GM12878 (cell line): ENCODE measurements around the gene C1QL1. TPM values are rescaled to one million over a fixed set of nuclear protein-coding genes. Genes with fewer than 3 reads are reported as not detected.

ENCODE experiments used
- ATAC-seq: fragments of 200-7000 bp; cut with Tn5 transposase; 3 replicates; pipeline ENCODE4 v1.9.1; 2020; ENCODE audit warnings: mild to moderate bottlenecking, moderate library complexity
- BruUV-seq: library from RNA; stranded (reverse); fragments of 400-500 nt; replicated peaks from 2 replicates; lab custom pipeline; 2021; lab: Mats Ljungman, UMichigan
- CTCF ChIA-PET: fragments of 300-600 bp; sonication (Branson Sonifier 250); formaldehyde crosslinking; extraction: SDS; loops from one replicate; lab custom pipeline; 2021; ENCODE audit warnings: inconsistent platforms; lab: Yijun Ruan, JAX
- POLR2A ChIA-PET: fragments of 350-600 bp; formaldehyde crosslinking; extraction: SDS; loops from one replicate; lab custom pipeline; 2021; ENCODE audit warnings: inconsistent platforms; lab: Charles Lee
- RAD21 ChIA-PET: fragments of 300-600 bp; sonication (Branson Sonifier 250); formaldehyde crosslinking; loops from one replicate; lab custom pipeline; 2023; ENCODE audit warnings: antibody characterized with exemption; ENCODE audit not compliant: unreplicated experiment; lab: Charles Lee
- SMC1A ChIA-PET: fragments of 300-600 bp; sonication (Branson Sonifier 250); formaldehyde crosslinking; loops from one replicate; lab custom pipeline; 2023; ENCODE audit not compliant: unreplicated experiment, uncharacterized antibody; lab: Charles Lee
- DNase-seq: peaks from one replicate; pipeline ENCODE4 v3.0.0-alpha.2; 2011; ENCODE audit warnings: low read depth, low spot score
- FAIRE-seq: peaks from 3 replicates; lab custom pipeline; 2011; peaks lifted over from hg19 to GRCh38; lab: Jason Lieb, UNC
- H2AFZ ChIP-seq: 2 replicates; pipeline ENCODE4 v1.6.0; 2011; ENCODE audit warnings: low read depth, low read length, control low read depth; ENCODE audit not compliant: control insufficient read depth
- H3K27ac ChIP-seq: 2 replicates; pipeline ENCODE4 v1.5.1; 2011; ENCODE audit warnings: control low read depth; ENCODE audit not compliant: control insufficient read depth, insufficient read depth
- H3K27me3 ChIP-seq, 2 experiments: replicated peaks in 1 of 2; 2 replicates each; pipeline versions ENCODE4 v1.6.0 to v1.6.1; 2011; ENCODE audit warnings: low read length in 1 of 2; ENCODE audit not compliant: control insufficient read depth in 2 of 2, insufficient read depth in 2 of 2
- H3K36me3 ChIP-seq, 2 experiments: 2 replicates each; pipeline ENCODE4 v1.5.1; 2011; ENCODE audit warnings: low read length in 1 of 2; ENCODE audit not compliant: control insufficient read depth in 2 of 2, insufficient read depth in 2 of 2
- H3K4me1 ChIP-seq: 2 replicates; pipeline ENCODE4 v1.6.1; 2011; ENCODE audit warnings: mild to moderate bottlenecking, low read length, moderate library complexity, mixed read lengths; ENCODE audit not compliant: control insufficient read depth, insufficient read depth
- H3K4me2 ChIP-seq: 2 replicates; pipeline ENCODE4 v1.6.0; 2011; ENCODE audit warnings: control low read depth; ENCODE audit not compliant: control insufficient read depth, insufficient read depth
- H3K4me3 ChIP-seq: fragments of 200-600 bp; sonication (generic); 2 replicates; pipeline ENCODE4 v1.5.1; 2016
- H3K79me2 ChIP-seq: 2 replicates; pipeline ENCODE4 v1.6.0; 2011; ENCODE audit warnings: low read length; ENCODE audit not compliant: control insufficient read depth, insufficient read depth
- H3K9ac ChIP-seq: 2 replicates; pipeline ENCODE4 v1.8.0; 2011; ENCODE audit warnings: low read length, control low read depth, mixed read lengths; ENCODE audit not compliant: control insufficient read depth, insufficient read depth
- H3K9me3 ChIP-seq: replicated peaks from 3 replicates; pipeline ENCODE4 v1.5.1; 2011; ENCODE audit warnings: mild to moderate bottlenecking, low read length; ENCODE audit not compliant: control insufficient read depth, insufficient read depth
- H4K20me1 ChIP-seq: 2 replicates; pipeline ENCODE4 v1.6.0; 2011; ENCODE audit not compliant: control insufficient read depth, insufficient read depth
- FOXM1 ChIP-seq: IDR thresholded peaks from 2 replicates; pipeline ENCODE4 v1.6.1; 2012; ENCODE audit warnings: low read depth, mild to moderate bottlenecking, inconsistent platforms, low read length, moderate library complexity
- HCFC1 ChIP-seq: fragments of 150-350 bp; IDR thresholded peaks from 2 replicates; pipeline ENCODE4 v1.6.1; 2014; ENCODE audit warnings: low read length
- HDAC6 ChIP-seq: fragments of 200-600 bp; sonication (generic); IDR thresholded peaks from one replicate; pipeline ENCODE4 v1.8.0; 2017; ENCODE audit warnings: antibody characterized with exemption; ENCODE audit not compliant: unreplicated experiment
- IRF4 ChIP-seq: IDR thresholded peaks from 2 replicates; pipeline ENCODE4 v1.6.1; 2011; ENCODE audit warnings: low read depth, low read length
- JUNB ChIP-seq: IDR thresholded peaks from 2 replicates; pipeline ENCODE4 v1.6.1; 2016; ENCODE audit warnings: antibody characterized with exemption, mild to moderate bottlenecking
- NFXL1 ChIP-seq: fragments of 450-650 bp; IDR thresholded peaks from 2 replicates; pipeline ENCODE4 v1.6.1; 2017; ENCODE audit warnings: antibody characterized with exemption, mild to moderate bottlenecking, borderline replicate concordance
- WGBS: methylation state at CpG from one replicate; pipeline ENCODE4 v1.1.6; 2016; ENCODE audit warnings: low lambda C conversion rate; ENCODE audit not compliant: insufficient replicate concordance, insufficient coverage; ENCODE audit errors: missing lambda C conversion rate; 5-methylcytosine and 5-hydroxymethylcytosine counted together
- in situ Hi-C: fragments of 300-500 bp; cut with MboI; formaldehyde crosslinking; loops from 9 replicates; pipeline ENCODE4 v1.14.3; 2018; ENCODE audit warnings: mixed read lengths
- intact Hi-C: fragments of 100-400 bp; cut with micrococcal nuclease; formaldehyde crosslinking; loops from one replicate; pipeline ENCODE4 v1.14.2; 2022; ENCODE audit not compliant: unreplicated experiment
- polyA plus RNA-seq, 11 experiments: library from polyadenylated mRNA; depleted of rRNA in 4 of 11; unstranded in 6 of 11; stranded (reverse) in 5 of 11; fragments of >200 nt; fragmentation: Nextera tagmentation in 4 of 11; fragmentation: Illumina TruSeq in 1 of 11; extraction: Ambion mirVana in 4 of 11; extraction: Trizol in 1 of 11; gene quantifications; 1 replicate in 1 of 11; 2 replicates in 10 of 11; pipeline versions ENCODE4 v1.2.1 to v1.2.3, GENCODE V29; 2011 to 2016; ENCODE audit warnings: inconsistent platforms in 2 of 11, missing spikeins in 2 of 11, low read depth in 1 of 11
- total RNA-seq, 4 experiments: library from RNA; depleted of rRNA in 3 of 4; stranded (reverse); fragments of >200 nt in 3 of 4; fragmentation: Illumina TruSeq in 1 of 4; extraction: Trizol in 1 of 4; gene quantifications; 2 replicates each; pipeline versions ENCODE4 v1.2.1 to v1.2.3, GENCODE V29; 2013 to 2021
- TF ChIP-seq, protein P1 (sequence below): fragments of 450-650 bp; formaldehyde crosslinking; IDR thresholded peaks from 2 replicates; pipeline ENCODE4 v1.4.0; 2020; ENCODE audit warnings: mild to moderate bottlenecking, moderate library complexity
- TF ChIP-seq, protein P2 (sequence below): fragments of 450-650 bp; IDR thresholded peaks from 2 replicates; pipeline ENCODE4 v1.6.1; 2018; ENCODE audit warnings: borderline replicate concordance, mild to moderate bottlenecking; ENCODE audit not compliant: partially characterized antibody
- TF ChIP-seq, protein P3 (sequence below): IDR thresholded peaks from 2 replicates; pipeline ENCODE4 v1.6.1; 2011; ENCODE audit warnings: borderline replicate concordance, low read depth, mild to moderate bottlenecking, moderate library complexity, mixed read lengths, low read length; ENCODE audit not compliant: insufficient read depth; ENCODE audit errors: extremely low read length
- TF ChIP-seq, protein P4 (sequence below): fragments of 450-650 bp; IDR thresholded peaks from 2 replicates; pipeline ENCODE4 v1.6.1; 2014; ENCODE audit warnings: mild to moderate bottlenecking

Gene C1QL1
- total and polyA plus RNA-seq, 10 of the 15 experiments (the other 5 are each of a cell fraction or from before 2014, with no cell fraction given): not detected

DNA sequence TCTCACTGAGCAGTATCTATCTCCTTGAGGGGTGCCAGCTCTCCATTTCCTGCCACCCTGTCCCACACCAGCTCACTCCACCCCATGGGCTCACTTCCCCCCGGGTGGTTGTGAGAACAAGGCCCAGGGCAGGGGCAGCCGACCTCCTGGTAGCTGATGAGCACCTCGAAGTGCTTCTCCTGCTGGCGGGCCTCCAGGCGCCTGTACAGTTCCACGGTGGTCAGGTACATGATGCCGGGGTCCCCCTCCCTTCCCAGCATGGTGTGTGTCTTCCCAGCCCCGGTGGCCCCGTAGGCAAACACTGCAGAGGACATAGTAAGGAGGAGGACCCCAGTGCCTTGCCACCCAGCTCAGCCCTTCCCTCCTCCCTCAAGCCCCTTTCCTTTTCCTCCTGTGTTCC is 33.0 kb downstream of the C1QL1 start:
- in situ Hi-C loops: no loop called here
- Histone ChIP-seq H3K4me1 (no peaks in the 10 kb centered on the region), H2AFZ (no peak overlapping the region), H3K9me3 (no peaks in the 10 kb centered on the region; the same call in 1 of the 3 replicates), H3K36me3 (peaks cover 19 to 45% of the 10 kb centered on the region in 2 experiments), H3K4me3 (no peak overlapping the region), H3K79me2 (peaks cover 10% of the 10 kb centered on the region), H4K20me1 (no peaks in the 10 kb centered on the region), H3K9ac (no peak overlapping the region), H3K4me2 (no peak overlapping the region), H3K27me3 (no peaks in the 10 kb centered on the region), H3K27ac (no peak overlapping the region)
- FAIRE-seq (no peak), ATAC-seq (no peak), DNase-seq (no peak)
- ChIA-PET CTCF (no interaction called here), RAD21 (no interaction called here), SMC1A (no interaction called here), POLR2A (no interaction called here)
- TF ChIP-seq HDAC6 (no peak), NFXL1 (no peak), JUNB (no peak), HCFC1 (no peak), IRF4 (no peak), FOXM1 (no peak)
- TF ChIP-seq, protein P1, sequence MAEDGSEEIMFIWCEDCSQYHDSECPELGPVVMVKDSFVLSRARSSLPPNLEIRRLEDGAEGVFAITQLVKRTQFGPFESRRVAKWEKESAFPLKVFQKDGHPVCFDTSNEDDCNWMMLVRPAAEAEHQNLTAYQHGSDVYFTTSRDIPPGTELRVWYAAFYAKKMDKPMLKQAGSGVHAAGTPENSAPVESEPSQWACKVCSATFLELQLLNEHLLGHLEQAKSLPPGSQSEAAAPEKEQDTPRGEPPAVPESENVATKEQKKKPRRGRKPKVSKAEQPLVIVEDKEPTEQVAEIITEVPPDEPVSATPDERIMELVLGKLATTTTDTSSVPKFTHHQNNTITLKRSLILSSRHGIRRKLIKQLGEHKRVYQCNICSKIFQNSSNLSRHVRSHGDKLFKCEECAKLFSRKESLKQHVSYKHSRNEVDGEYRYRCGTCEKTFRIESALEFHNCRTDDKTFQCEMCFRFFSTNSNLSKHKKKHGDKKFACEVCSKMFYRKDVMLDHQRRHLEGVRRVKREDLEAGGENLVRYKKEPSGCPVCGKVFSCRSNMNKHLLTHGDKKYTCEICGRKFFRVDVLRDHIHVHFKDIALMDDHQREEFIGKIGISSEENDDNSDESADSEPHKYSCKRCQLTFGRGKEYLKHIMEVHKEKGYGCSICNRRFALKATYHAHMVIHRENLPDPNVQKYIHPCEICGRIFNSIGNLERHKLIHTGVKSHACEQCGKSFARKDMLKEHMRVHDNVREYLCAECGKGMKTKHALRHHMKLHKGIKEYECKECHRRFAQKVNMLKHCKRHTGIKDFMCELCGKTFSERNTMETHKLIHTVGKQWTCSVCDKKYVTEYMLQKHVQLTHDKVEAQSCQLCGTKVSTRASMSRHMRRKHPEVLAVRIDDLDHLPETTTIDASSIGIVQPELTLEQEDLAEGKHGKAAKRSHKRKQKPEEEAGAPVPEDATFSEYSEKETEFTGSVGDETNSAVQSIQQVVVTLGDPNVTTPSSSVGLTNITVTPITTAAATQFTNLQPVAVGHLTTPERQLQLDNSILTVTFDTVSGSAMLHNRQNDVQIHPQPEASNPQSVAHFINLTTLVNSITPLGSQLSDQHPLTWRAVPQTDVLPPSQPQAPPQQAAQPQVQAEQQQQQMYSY: no peak
- TF ChIP-seq, protein P2, sequence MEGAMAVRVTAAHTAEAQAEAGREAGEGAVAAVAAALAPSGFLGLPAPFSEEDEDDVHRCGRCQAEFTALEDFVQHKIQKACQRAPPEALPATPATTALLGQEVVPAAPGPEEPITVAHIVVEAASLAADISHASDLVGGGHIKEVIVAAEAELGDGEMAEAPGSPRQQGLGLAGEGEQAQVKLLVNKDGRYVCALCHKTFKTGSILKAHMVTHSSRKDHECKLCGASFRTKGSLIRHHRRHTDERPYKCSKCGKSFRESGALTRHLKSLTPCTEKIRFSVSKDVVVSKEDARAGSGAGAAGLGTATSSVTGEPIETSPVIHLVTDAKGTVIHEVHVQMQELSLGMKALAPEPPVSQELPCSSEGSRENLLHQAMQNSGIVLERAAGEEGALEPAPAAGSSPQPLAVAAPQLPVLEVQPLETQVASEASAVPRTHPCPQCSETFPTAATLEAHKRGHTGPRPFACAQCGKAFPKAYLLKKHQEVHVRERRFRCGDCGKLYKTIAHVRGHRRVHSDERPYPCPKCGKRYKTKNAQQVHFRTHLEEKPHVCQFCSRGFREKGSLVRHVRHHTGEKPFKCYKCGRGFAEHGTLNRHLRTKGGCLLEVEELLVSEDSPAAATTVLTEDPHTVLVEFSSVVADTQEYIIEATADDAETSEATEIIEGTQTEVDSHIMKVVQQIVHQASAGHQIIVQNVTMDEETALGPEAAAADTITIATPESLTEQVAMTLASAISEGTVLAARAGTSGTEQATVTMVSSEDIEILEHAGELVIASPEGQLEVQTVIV: no peak
- TF ChIP-seq, protein P3, sequence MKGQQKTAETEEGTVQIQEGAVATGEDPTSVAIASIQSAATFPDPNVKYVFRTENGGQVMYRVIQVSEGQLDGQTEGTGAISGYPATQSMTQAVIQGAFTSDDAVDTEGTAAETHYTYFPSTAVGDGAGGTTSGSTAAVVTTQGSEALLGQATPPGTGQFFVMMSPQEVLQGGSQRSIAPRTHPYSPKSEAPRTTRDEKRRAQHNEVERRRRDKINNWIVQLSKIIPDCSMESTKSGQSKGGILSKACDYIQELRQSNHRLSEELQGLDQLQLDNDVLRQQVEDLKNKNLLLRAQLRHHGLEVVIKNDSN: no peak
- TF ChIP-seq, protein P4, sequence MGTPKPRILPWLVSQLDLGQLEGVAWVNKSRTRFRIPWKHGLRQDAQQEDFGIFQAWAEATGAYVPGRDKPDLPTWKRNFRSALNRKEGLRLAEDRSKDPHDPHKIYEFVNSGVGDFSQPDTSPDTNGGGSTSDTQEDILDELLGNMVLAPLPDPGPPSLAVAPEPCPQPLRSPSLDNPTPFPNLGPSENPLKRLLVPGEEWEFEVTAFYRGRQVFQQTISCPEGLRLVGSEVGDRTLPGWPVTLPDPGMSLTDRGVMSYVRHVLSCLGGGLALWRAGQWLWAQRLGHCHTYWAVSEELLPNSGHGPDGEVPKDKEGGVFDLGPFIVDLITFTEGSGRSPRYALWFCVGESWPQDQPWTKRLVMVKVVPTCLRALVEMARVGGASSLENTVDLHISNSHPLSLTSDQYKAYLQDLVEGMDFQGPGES: no peak
- intact Hi-C loops: no loop called here
- WGBS: 97% methylated on average over 7 of the region's 9 CpGs
- no TSS peak for BruUV-seq
